ENCODE results near the gene PLCB1. TPM values are rescaled to one million over a fixed set of nuclear protein-coding genes. Genes with fewer than 3 reads are reported as not detected.

Gene PLCB1
- total RNA-seq, 2 experiments from 2014 or later: 1.9 to 2.2 TPM

GRCh38 chr20:8133851-8134451, 1.9 kb downstream of the PLCB1 start:
- no peaks in the 10 kb centered on the region for H3K9me3 Mint-ChIP-seq
- CTCF ChIA-PET: interaction anchor here (1.4 to 2.0 kb wide), 2 partner anchors 254 to 587 kb away, joined by 4 to 6 read pairs; no protein-coding TSS in a partner anchor

DNA sequence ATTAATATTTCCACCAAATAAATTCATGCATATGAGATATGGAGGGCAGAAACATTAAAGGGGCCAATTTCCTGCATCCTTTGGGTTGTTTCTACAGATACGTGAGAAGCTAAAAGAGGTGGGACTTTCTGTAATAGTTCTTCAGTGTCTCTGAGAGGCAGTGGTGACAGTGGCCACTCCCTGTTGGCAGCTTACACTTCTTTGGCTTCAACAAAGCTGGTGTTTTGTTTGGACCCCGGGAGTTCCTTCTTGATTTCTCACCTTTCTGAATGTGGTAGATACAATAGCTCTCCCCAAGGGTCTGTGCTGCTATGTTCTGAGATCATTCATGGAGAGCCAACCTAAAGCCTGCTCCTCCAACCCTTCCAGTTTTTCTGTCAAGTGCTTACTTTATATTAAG, 7.8 kb downstream of the PLCB1 start:
- H3K9me3 Mint-ChIP-seq: no peaks in the 10 kb centered on the region
- no peak overlapping the region for H3K4me3 Mint-ChIP-seq
- ChIA-PET POLR2A (no interaction called here), CTCF (no interaction called here)
- H3K27me3 Mint-ChIP-seq: peaks cover 10% of the 10 kb centered on the region
- H3K36me3 Mint-ChIP-seq (ENCODE audit: low read depth): no peaks in the 10 kb centered on the region
- H3K27ac Mint-ChIP-seq: no peak overlapping the region
- peaks cover 6% of the 10 kb centered on the region for H3K4me1 Mint-ChIP-seq
- no peak for DNase-seq

More at GRCh38 chr20:8133851-8134451, 1.9 kb downstream of the PLCB1 start:
- Mint-ChIP-seq H3K4me1 (peaks cover 18% of the 10 kb centered on the region), H3K4me3 (no peak overlapping the region), H3K27ac (no peak overlapping the region), H3K27me3 (peaks cover 48% of the 10 kb centered on the region), H3K36me3 (ENCODE audit: low read depth) (no peaks in the 10 kb centered on the region)
- DNase-seq: no peak
- POLR2A ChIA-PET: no interaction called here

- no peak for DNase-seq
- Mint-ChIP-seq H3K36me3 (ENCODE audit: low read depth) (no peaks in the 10 kb centered on the region), H3K27ac (no peak overlapping the region), H3K4me1 (peaks cover 13% of the 10 kb centered on the region), H3K27me3 (peaks cover under 1% of the 10 kb centered on the region), H3K9me3 (no peaks in the 10 kb centered on the region), H3K4me3 (no peak overlapping the region)
- CTCF ChIA-PET: no interaction called here
- POLR2A ChIA-PET: no interaction called here
Measured at GRCh38 chr20:8143474-8143873, 11.4 kb downstream of the PLCB1 start.

DNA sequence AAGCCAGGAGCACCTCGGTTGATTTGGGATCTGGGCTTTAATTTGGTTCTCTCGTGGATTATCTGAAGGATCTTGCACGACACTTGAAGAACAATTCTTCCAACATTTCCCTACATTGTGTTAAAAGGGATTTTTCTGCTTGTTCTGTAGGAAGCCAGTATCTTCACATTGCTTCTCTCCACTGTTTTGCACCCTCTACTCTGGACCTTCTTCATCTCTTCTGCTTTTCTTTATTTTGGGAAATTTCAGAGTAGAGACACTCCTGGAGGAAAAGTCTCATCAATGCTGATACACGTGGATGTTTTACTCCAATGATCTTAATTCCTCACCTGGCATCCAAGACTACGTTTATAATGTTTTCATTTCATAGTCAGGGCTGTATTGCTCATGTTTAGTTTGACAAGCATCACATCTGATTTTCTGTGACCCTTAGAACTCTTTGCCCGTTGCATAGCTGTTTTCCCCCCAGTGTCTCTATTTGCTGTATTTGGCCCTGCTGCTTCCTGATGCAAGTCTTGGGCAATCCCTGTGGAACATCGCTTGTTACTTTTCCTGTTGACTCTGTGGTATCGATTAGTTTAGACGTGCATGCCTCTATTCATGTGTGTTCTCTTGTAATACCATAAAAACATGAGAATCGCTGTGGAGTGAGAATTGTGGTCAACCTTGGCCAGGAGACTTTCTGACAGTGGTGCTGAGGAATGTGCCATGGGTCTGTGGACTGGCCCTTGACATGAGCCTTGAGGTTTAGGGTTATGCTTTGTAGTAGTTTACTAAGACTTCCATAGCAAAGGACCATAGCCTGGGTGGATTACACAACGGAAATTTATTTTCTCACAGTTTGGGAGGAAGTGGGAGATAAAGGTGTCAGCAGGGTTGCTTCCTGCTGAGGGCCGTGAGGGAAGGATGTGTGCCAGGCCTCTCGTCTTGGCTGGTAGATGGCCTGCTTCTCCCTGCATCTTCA, 12.5 kb downstream of the PLCB1 start:
- no peak for DNase-seq
- H3K4me3 Mint-ChIP-seq: no peak overlapping the region
- H3K27me3 Mint-ChIP-seq: peaks cover 1% of the 10 kb centered on the region
- no peak overlapping the region for H3K27ac Mint-ChIP-seq
- no peaks in the 10 kb centered on the region for H3K9me3 Mint-ChIP-seq
- ChIA-PET CTCF (interaction anchor here (1.0 kb wide), 1 partner anchor 13 kb away, joined by 3 read pairs; the partner anchor contains the start of gene PLCB1), POLR2A (no interaction called here)
- H3K4me1 Mint-ChIP-seq: peaks cover 13% of the 10 kb centered on the region
- no peaks in the 10 kb centered on the region for H3K36me3 Mint-ChIP-seq (ENCODE audit: low read depth)

- H3K4me1 Mint-ChIP-seq: peaks cover 13% of the 10 kb centered on the region
- ChIA-PET POLR2A (no interaction called here), CTCF (interaction anchor here (1.0 kb wide), 1 partner anchor 14 kb away, joined by 3 read pairs; the partner anchor contains the start of gene PLCB1)
- H3K36me3 Mint-ChIP-seq (ENCODE audit: low read depth): no peaks in the 10 kb centered on the region
- H3K4me3 Mint-ChIP-seq: no peak overlapping the region
- no peaks in the 10 kb centered on the region for H3K9me3 Mint-ChIP-seq
- H3K27ac Mint-ChIP-seq: no peak overlapping the region
- DNase-seq: no peak
- H3K27me3 Mint-ChIP-seq: peaks cover 1% of the 10 kb centered on the region
Measured at GRCh38 chr20:8145246-8146168, 13.4 kb downstream of the PLCB1 start.

GRCh38 chr20:8147476-8147875, 15.4 kb downstream of the PLCB1 start:
- POLR2A ChIA-PET: no interaction called here
- DNase-seq: no peak
- no peak overlapping the region for H3K27ac Mint-ChIP-seq
- CTCF ChIA-PET: interaction anchor here (0.7 kb wide), 1 partner anchor 15 kb away, joined by 3 read pairs; no protein-coding TSS in a partner anchor
- H3K27me3 Mint-ChIP-seq: peaks cover 1% of the 10 kb centered on the region
- H3K36me3 Mint-ChIP-seq (ENCODE audit: low read depth): no peaks in the 10 kb centered on the region
- H3K9me3 Mint-ChIP-seq: no peaks in the 10 kb centered on the region
- H3K4me3 Mint-ChIP-seq: no peak overlapping the region
- peaks cover 21% of the 10 kb centered on the region for H3K4me1 Mint-ChIP-seq

GRCh38 chr20:8148501-8148900, 16.4 kb downstream of the PLCB1 start:
- H3K36me3 Mint-ChIP-seq (ENCODE audit: low read depth): no peaks in the 10 kb centered on the region
- ChIA-PET CTCF (no interaction called here), POLR2A (no interaction called here)
- no peaks in the 10 kb centered on the region for H3K9me3 Mint-ChIP-seq
- peaks cover 28% of the 10 kb centered on the region for H3K4me1 Mint-ChIP-seq
- no peak overlapping the region for H3K4me3 Mint-ChIP-seq
- H3K27ac Mint-ChIP-seq: no peak overlapping the region
- DNase-seq: no peak
- H3K27me3 Mint-ChIP-seq: peaks cover 1% of the 10 kb centered on the region

- CTCF ChIA-PET: interaction anchor here (0.8 kb wide), 1 partner anchor 572 kb away, joined by 3 read pairs; no protein-coding TSS in a partner anchor
- POLR2A ChIA-PET: no interaction called here
- Mint-ChIP-seq H3K4me3 (no peak overlapping the region), H3K27ac (no peak overlapping the region), H3K9me3 (no peaks in the 10 kb centered on the region), H3K4me1 (peaks cover 31% of the 10 kb centered on the region), H3K27me3 (peaks cover 1% of the 10 kb centered on the region), H3K36me3 (ENCODE audit: low read depth) (no peaks in the 10 kb centered on the region)
- DNase-seq: no peak
Measured at GRCh38 chr20:8150591-8150990, 18.5 kb downstream of the PLCB1 start.

- peaks cover 1% of the 10 kb centered on the region for H3K27me3 Mint-ChIP-seq
- no peak overlapping the region for H3K27ac Mint-ChIP-seq
- CTCF ChIA-PET: no interaction called here
- H3K4me3 Mint-ChIP-seq: no peak overlapping the region
- POLR2A ChIA-PET: no interaction called here
- DNase-seq: no peak
- no peaks in the 10 kb centered on the region for H3K9me3 Mint-ChIP-seq
- no peaks in the 10 kb centered on the region for H3K36me3 Mint-ChIP-seq (ENCODE audit: low read depth)
- H3K4me1 Mint-ChIP-seq: peaks cover 35% of the 10 kb centered on the region
Measured at GRCh38 chr20:8151372-8151771, 19.3 kb downstream of the PLCB1 start.

DNA sequence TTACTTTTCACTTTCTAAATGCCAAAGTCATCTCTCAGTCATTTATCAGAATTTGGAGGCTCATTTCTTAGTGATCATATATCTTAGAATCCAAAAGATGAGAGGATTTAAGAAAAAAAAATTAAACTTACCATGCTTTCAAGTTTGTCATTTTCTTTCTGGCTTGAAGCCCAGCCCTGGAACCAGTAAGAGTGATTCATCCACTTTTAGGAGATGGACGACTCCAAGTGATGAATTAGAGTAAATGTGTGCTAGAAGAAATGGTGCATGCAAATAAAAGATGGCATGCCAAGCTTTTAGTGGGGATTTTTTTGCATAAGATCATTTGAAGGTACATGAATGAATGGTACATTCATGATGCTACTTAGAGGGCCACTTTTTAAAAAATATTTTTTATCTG, 20.1 kb downstream of the PLCB1 start:
- Mint-ChIP-seq H3K4me1 (peaks cover 42% of the 10 kb centered on the region), H3K27me3 (peaks cover 1% of the 10 kb centered on the region), H3K4me3 (no peak overlapping the region), H3K9me3 (no peaks in the 10 kb centered on the region), H3K36me3 (ENCODE audit: low read depth) (no peaks in the 10 kb centered on the region), H3K27ac (no peak overlapping the region)
- DNase-seq: no peak
- ChIA-PET POLR2A (interaction anchor here (1.0 kb wide), 1 partner anchor 10 kb away, joined by 3 read pairs; no protein-coding TSS in a partner anchor), CTCF (no interaction called here)

DNA sequence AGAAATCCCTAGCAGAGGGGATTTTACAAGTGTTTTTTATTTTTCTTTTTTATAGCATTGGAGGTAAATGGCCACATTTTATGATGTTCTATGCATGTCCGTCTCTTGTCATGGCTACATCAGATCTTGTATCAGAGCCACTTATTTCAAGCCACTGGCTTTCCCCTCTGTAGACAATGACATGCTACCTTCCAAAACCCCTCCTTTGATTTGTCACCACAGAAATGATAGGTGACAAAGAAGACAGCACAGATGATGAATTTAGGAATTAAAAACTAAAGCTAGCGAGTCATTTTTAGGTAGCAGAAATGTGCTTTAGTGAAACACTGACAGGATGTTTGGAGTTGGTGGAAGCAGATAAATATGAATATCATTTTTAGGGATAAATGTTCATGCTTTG, 20.8 kb downstream of the PLCB1 start:
- ChIA-PET POLR2A (interaction anchor here (1.0 kb wide), 1 partner anchor 9 kb away, joined by 3 read pairs; no protein-coding TSS in a partner anchor), CTCF (interaction anchor here (1.4 kb wide), 1 partner anchor 21 kb away, joined by 4 read pairs; the partner anchor contains the start of gene PLCB1)
- Mint-ChIP-seq H3K9me3 (no peaks in the 10 kb centered on the region), H3K4me3 (no peak overlapping the region), H3K36me3 (ENCODE audit: low read depth) (no peaks in the 10 kb centered on the region), H3K4me1 (peaks cover 42% of the 10 kb centered on the region), H3K27ac (no peak overlapping the region), H3K27me3 (peaks cover 1% of the 10 kb centered on the region)
- DNase-seq: no peak

DNA sequence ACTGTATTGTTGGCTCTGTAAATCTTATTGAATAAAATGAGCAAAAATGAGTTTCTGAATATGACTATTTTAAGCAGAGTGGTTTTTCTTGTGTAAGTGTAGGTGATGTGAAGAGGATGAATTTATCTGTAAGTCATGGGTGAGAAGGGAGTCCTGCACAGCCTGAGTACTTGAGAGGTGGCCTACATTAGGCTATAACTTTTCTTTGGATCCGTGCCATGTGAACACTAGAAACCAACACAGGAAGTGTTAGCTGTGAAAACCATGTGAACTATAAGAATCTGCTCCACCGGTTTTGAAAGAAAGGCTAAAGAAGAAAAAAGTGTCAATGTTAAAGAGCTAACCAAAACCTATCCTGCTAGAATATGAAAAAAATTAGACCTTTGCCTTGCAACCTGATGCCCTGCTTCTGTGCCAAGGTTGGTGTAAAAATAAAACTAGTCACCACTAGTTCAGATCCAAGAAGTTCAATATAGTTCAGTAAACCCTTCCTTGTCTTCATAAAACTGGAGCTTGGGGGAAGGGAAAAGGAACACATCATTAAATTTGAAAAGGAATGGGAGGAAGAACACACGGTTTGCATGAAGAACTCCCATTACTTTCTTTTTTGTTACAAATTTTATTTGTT, 21.3 kb downstream of the PLCB1 start:
- ChIA-PET POLR2A (no interaction called here), CTCF (interaction anchor here (0.7 to 1.4 kb wide), 2 partner anchors 22 to 569 kb away, joined by 3 to 4 read pairs; partner anchors contain the start of gene PLCB1)
- Mint-ChIP-seq H3K27ac (peak overlapping the region; percentile 13), H3K36me3 (ENCODE audit: low read depth) (no peaks in the 10 kb centered on the region), H3K9me3 (peaks cover 5% of the 10 kb centered on the region), H3K4me1 (peaks cover 42% of the 10 kb centered on the region), H3K27me3 (peaks cover 1% of the 10 kb centered on the region), H3K4me3 (no peak overlapping the region)
- no peak for DNase-seq

Data from activated CD4-positive, alpha-beta memory T cell treated with anti-CD3 and anti-CD28 coated beads, Interleukin-2, amount 10 ng/mL, durations not matched to agents 7 days and 5 days (primary cell).